ENCODE measurements around the gene ADGRB3.

- TF ChIP-seq EZH2phosphoT487 (IDR thresholded peaks at IDR 0.05; ENCODE audit: insufficient read depth, low read depth), result no peak
- no peak for TF ChIP-seq EZH2 (IDR thresholded peaks at IDR 0.05; ENCODE audit: insufficient read depth, poor library complexity, severe bottlenecking)
Observed at GRCh38 chr6:68640491-68640835, 5.4 kb downstream of the ADGRB3 start.
